Omental fat pad (tissue), 4 donors: ENCODE measurements around the gene CCDC61. TPM values are rescaled to one million over a fixed set of nuclear protein-coding genes. Genes with fewer than 3 reads are reported as not detected.

ENCODE experiments used
- ATAC-seq: fragments of 150-250 bp; one replicate; pipeline ENCODE4 v1.9.1; 2016; ENCODE audit warnings: mild to moderate bottlenecking, moderate library complexity; ENCODE audit not compliant: low FRiP score
- DNase-seq: peaks from one replicate; pipeline ENCODE4 v3.0.0-alpha.2; 2019; ENCODE audit warnings: low spot score
- total RNA-seq, 4 donors: library from RNA; depleted of rRNA; stranded (reverse); fragments of >200 nt; gene quantifications; one replicate each; pipeline ENCODE4 v1.1.0, GENCODE V29; 2016
- TF ChIP-seq, protein P1 (sequence below), 3 donors: fragments of 450-650 bp; IDR thresholded peaks; one replicate each; pipeline ENCODE4 v1.5.1; 2016 to 2017; ENCODE audit warnings: antibody characterized with exemption in 3 of 3, mild to moderate bottlenecking in 3 of 3, moderate library complexity in 2 of 3

Gene CCDC61
- total RNA-seq, 4 donors from 2014 or later, result 3.6 to 10.4 (median 6.1) TPM

- no peak for ATAC-seq
- no peak for DNase-seq
- TF ChIP-seq, protein P1, sequence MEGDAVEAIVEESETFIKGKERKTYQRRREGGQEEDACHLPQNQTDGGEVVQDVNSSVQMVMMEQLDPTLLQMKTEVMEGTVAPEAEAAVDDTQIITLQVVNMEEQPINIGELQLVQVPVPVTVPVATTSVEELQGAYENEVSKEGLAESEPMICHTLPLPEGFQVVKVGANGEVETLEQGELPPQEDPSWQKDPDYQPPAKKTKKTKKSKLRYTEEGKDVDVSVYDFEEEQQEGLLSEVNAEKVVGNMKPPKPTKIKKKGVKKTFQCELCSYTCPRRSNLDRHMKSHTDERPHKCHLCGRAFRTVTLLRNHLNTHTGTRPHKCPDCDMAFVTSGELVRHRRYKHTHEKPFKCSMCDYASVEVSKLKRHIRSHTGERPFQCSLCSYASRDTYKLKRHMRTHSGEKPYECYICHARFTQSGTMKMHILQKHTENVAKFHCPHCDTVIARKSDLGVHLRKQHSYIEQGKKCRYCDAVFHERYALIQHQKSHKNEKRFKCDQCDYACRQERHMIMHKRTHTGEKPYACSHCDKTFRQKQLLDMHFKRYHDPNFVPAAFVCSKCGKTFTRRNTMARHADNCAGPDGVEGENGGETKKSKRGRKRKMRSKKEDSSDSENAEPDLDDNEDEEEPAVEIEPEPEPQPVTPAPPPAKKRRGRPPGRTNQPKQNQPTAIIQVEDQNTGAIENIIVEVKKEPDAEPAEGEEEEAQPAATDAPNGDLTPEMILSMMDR (IDR thresholded peaks at IDR 0.05), result no peak
Measured at GRCh38 chr19:46036744-46037128, 41.5 kb downstream of the CCDC61 start.

- ATAC-seq (no peak), DNase-seq (no peak)
- TF ChIP-seq, protein P1 (IDR thresholded peaks at IDR 0.05), result no peak
Measured at GRCh38 chr19:46040125-46040524, 44.9 kb downstream of the CCDC61 start.

DNA sequence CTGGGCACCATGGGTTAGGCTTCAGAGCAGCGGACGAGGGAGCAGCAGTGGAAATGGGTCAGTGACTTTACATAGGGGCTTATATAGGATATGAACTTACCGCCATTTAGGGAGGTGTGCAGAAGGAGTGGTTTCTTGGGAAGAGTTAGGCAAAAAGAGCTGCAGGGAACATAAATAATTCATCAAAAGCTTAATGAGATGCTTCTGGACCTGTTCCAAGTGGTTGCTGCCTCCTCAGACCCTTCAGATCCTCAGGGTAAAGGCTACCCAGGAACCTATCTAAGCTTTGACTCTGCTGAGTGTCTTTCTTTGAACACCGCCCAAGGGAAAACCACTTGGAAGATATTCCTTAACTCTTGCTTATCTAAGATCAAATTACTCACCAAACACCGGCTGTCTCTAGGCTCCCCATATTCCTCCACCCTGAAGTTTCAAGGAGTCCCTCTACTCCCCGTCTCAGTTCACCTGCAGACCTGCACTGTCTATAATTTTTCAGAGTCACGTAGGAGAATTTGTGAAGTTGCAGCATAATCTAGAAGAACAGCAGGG lies 45.8 kb downstream of the CCDC61 start, which contains the start of gene IGFL4:
TSS of gene IGFL4 (minus strand) at position 51 of the 549 bp plus-strand sequence. CDS start at position 11, 40 bp downstream.
- ATAC-seq (no peak), DNase-seq (no peak)
- TF ChIP-seq, protein P1 (IDR thresholded peaks at IDR 0.05), result no peak

- no peak for DNase-seq
- TF ChIP-seq, protein P1 (IDR thresholded peaks at IDR 0.05), result no peak
- ATAC-seq, result no peak
Measured at GRCh38 chr19:46042252-46042883, 47.1 kb downstream of the CCDC61 start.

DNA sequence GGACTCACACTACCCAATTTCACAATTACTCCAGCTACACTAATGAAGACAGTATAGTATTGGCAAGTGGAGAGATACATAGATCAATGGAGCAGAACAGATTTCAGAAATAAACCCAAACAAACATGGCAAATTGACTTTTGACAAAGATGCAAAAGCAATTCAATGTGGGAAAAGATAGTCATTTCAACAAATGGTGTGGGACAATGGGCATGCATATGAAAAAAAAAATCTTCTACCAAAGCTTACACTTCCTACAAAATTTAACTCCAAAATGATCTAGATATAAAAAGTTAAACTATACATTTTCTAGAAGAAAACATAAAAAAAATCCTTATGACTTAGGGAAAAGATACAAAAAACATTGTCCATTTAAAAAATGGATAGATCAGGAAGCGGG lies 48.3 kb downstream of the CCDC61 start:
- TF ChIP-seq, protein P1 (IDR thresholded peaks at IDR 0.05), result no peak
- no peak for DNase-seq
- ATAC-seq, result no peak

DNA sequence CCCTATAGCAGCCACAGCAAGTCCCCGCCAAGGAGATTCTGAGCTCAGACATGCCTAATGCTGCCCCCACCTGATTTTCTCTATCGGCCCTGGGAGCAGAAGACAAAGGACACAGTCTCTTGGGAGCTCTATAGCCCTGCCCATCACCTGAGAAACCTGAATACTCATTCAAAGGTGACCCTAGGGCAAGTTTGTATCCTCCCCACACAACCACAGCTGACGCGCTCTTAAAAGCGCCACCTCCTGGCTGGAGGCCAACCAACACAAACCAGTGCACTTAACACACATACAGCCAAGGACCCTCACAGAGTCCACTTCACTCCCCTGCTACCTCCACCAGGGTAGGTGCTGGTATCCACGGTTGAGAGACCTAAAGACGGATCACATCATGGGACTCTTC lies 54.3 kb downstream of the CCDC61 start:
- ATAC-seq, result no peak
- no peak for DNase-seq
- TF ChIP-seq, protein P1 (IDR thresholded peaks at IDR 0.05), result no peak

DNA sequence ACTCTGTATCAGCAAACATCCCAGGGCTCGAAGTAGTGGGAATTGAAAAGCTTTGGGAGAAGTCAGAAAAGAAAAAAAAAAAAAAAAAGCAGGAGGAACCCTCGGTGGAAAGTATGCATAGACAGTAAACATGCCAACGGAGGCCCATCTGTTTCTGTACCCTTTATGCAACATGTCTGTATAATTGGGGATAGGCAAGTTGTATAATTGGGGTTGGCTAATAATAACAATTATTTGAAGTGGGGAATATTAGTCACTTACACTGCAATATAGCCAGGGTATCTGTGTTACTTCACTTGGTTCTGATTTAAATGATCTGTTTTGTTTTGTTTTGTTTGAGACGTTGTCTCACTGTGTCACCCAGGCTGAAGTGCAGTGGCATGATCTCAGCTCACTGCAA lies 57.6 kb downstream of the CCDC61 start:
- TF ChIP-seq, protein P1 (IDR thresholded peaks at IDR 0.05), result no peak
- ATAC-seq (no peak), DNase-seq (no peak)
